HG03175 (cell line): ENCODE data around the gene ARHGAP29.

ENCODE experiments used
- ATAC-seq: cut with Tn5 transposase; IDR thresholded peaks from one replicate; pipeline ENCODE4 v1.9.1; 2021; ENCODE audit warnings: mild to moderate bottlenecking, moderate library complexity; ENCODE audit not compliant: unreplicated experiment

ARHGAP29 gene

GRCh38 chr1:94125551-94126514, 111.6 kb downstream of the ARHGAP29 start:
- ATAC-seq = no peak

- no peak for ATAC-seq
These were observed 112.8 kb downstream of the ARHGAP29 start for GRCh38 chr1:94124538-94124937.

- no peak for ATAC-seq
These were observed 115.0 kb downstream of the ARHGAP29 start for GRCh38 chr1:94122201-94122970.
